HCT116 (cell line): ENCODE measurements around the gene KNSTRN. TPM values are rescaled to one million over a fixed set of nuclear protein-coding genes. Genes with fewer than 3 reads are reported as not detected.
A peak's percentile ranks its signal among the peaks of the same experiment; 100 is the strongest.

Experiments
- ATAC-seq: fragments of 200-7000 bp; cut with Tn5 transposase; 2 replicates; pipeline ENCODE4 v1.9.1; 2020; ENCODE audit warnings: mild to moderate bottlenecking, moderate library complexity
- BruUV-seq: library from RNA; stranded (reverse); fragments of 400-500 nt; replicated peaks from 2 replicates; lab custom pipeline; 2021; lab: Mats Ljungman, UMichigan
- CTCF ChIA-PET: fragments of 300-600 bp; sonication (Branson Sonifier 250); formaldehyde crosslinking; loops from one replicate; lab custom pipeline; 2021; ENCODE audit warnings: antibody characterized with exemption; lab: Charles Lee
- POLR2A ChIA-PET: fragments of 300-600, 350-600 bp; sonication (Branson Sonifier 250); formaldehyde crosslinking; loops from one replicate; lab custom pipeline; 2021; ENCODE audit warnings: antibody characterized with exemption; lab: Charles Lee
- RAD21 ChIA-PET, 2 experiments: fragments of 300-600 bp; sonication (Branson Sonifier 250); formaldehyde crosslinking; loops; one replicate each; lab custom pipeline; 2023; ENCODE audit warnings: low total read pairs in 2 of 2; ENCODE audit not compliant: uncharacterized antibody in 2 of 2, unreplicated experiment in 2 of 2, low non-redundant PET in 1 of 2; lab: Charles Lee
- DNase-seq: peaks from one replicate; pipeline ENCODE4 v3.0.0-alpha.2; 2010; ENCODE audit warnings: low read depth, low spot score
- H2AFZ ChIP-seq: fragments of 200-600 bp; shearing (Covaris generic), sonication (generic); 2 replicates; pipeline ENCODE4 v1.6.1; 2017; ENCODE audit warnings: low read depth, mixed run types, mixed read lengths, antibody characterized with exemption, low read length; ENCODE audit not compliant: poor library complexity, severe bottlenecking
- H3K27ac ChIP-seq: 2 replicates; pipeline ENCODE4 v1.5.1; 2012; ENCODE audit warnings: low read depth, low read length
- H3K27me3 ChIP-seq: fragments of 200-600 bp; sonication (generic); 2 replicates; pipeline ENCODE4 v1.6.1; 2016; ENCODE audit warnings: mixed run types, low read length, mixed read lengths; ENCODE audit not compliant: insufficient read depth
- H3K36me3 ChIP-seq, 2 experiments: fragments of 200-500 bp in 1 of 2; fragments of 200-600 bp in 1 of 2; sonication (Bioruptor generic) in 1 of 2; sonication (generic) in 1 of 2; 2 replicates each; pipeline versions ENCODE4 v1.5.1 to v1.6.1; 2014 to 2016; ENCODE audit warnings: low read length in 2 of 2, inconsistent platforms in 1 of 2, mixed read lengths in 1 of 2, mixed run types in 1 of 2; ENCODE audit not compliant: insufficient read depth in 2 of 2, control insufficient read depth in 1 of 2
- H3K4me1 ChIP-seq, 2 experiments: fragments of 200-600 bp in 1 of 2; sonication (generic) in 1 of 2; 2 replicates each; pipeline versions ENCODE4 v1.5.1 to v1.6.1; 2012 to 2017; ENCODE audit warnings: low read length in 2 of 2, inconsistent platforms in 1 of 2, mild to moderate bottlenecking in 1 of 2, mixed read lengths in 1 of 2, mixed run types in 1 of 2, moderate library complexity in 1 of 2; ENCODE audit not compliant: insufficient read depth in 2 of 2, control insufficient read depth in 1 of 2
- H3K4me2 ChIP-seq: fragments of 200-600 bp; sonication (generic); 2 replicates; pipeline ENCODE4 v1.6.1; 2017; ENCODE audit warnings: mixed run types, low read length, mixed read lengths
- H3K4me3 ChIP-seq, 2 experiments: fragments of 200-600 bp in 1 of 2; sonication (generic) in 1 of 2; replicated peaks in 1 of 2; 2 replicates each; pipeline ENCODE4 v1.5.1; 2011 to 2016; ENCODE audit warnings: low read length in 2 of 2, control low read depth in 1 of 2, low read depth in 1 of 2, mild to moderate bottlenecking in 1 of 2, mixed read lengths in 1 of 2, mixed run types in 1 of 2
- H3K79me2 ChIP-seq: fragments of 200-600 bp; sonication (generic); 2 replicates; pipeline ENCODE4 v1.6.1; 2017; ENCODE audit warnings: mild to moderate bottlenecking, mixed run types, low read length, moderate library complexity, mixed read lengths; ENCODE audit not compliant: insufficient read depth
- H3K9ac ChIP-seq: fragments of 200-600 bp; sonication (generic); 2 replicates; pipeline ENCODE4 v1.6.1; 2016; ENCODE audit warnings: low read length, mixed read lengths
- H3K9me2 ChIP-seq: fragments of 200-600 bp; sonication (generic), shearing (Covaris generic); 2 replicates; pipeline ENCODE4 v1.6.1; 2017; ENCODE audit warnings: mixed run types, mild to moderate bottlenecking, moderate library complexity; ENCODE audit not compliant: insufficient read depth
- H3K9me3 ChIP-seq, 2 experiments: fragments of 200-500 bp in 1 of 2; fragments of 200-600 bp in 1 of 2; sonication (Bioruptor generic) in 1 of 2; sonication (generic) in 1 of 2; 2 replicates each; pipeline ENCODE4 v1.6.1; 2014 to 2017; ENCODE audit warnings: low read length in 2 of 2, mixed read lengths in 2 of 2, inconsistent platforms in 1 of 2, low read depth in 1 of 2, mild to moderate bottlenecking in 1 of 2, mixed run types in 1 of 2, moderate library complexity in 1 of 2; ENCODE audit not compliant: control insufficient read depth in 1 of 2, insufficient read depth in 1 of 2
- H4K20me1 ChIP-seq: fragments of 200-600 bp; sonication (generic), shearing (Covaris generic); 2 replicates; pipeline ENCODE4 v1.6.1; 2017; ENCODE audit warnings: mixed run types, mild to moderate bottlenecking, moderate library complexity; ENCODE audit not compliant: insufficient read depth
- CTCF ChIP-seq, 3 experiments: fragments of 200-600 bp in 1 of 3; sonication (generic) in 1 of 3; IDR thresholded peaks in 2 of 3; conservative IDR thresholded peaks in 1 of 3; 2 replicates each; pipeline ENCODE4 v1.5.1; 2012 to 2017; ENCODE audit warnings: low read depth in 2 of 3, low read length in 2 of 3, antibody characterized with exemption in 1 of 3, borderline replicate concordance in 1 of 3, control low read depth in 1 of 3, mild to moderate bottlenecking in 1 of 3, mixed read lengths in 1 of 3, mixed run types in 1 of 3, moderate library complexity in 1 of 3; ENCODE audit not compliant: insufficient read depth in 1 of 3
- ZBTB33 ChIP-seq: IDR thresholded peaks from 2 replicates; pipeline ENCODE4 v1.6.1; 2011; ENCODE audit warnings: mild to moderate bottlenecking, low read length, moderate library complexity; ENCODE audit not compliant: insufficient replicate concordance; ENCODE audit errors: extremely low read depth
- intact Hi-C: fragments of 100-400 bp; cut with micrococcal nuclease; formaldehyde crosslinking; loops from 2 replicates; pipeline ENCODE4 v1.10.0; 2022
- total RNA-seq: library from RNA; stranded (reverse); gene quantifications from one replicate; pipeline ENCODE4 v1.2.1, GENCODE V29; 2021; ENCODE audit not compliant: unreplicated experiment

Gene KNSTRN
- total RNA-seq, 1 experiment from 2014 or later = 84.1 TPM

GRCh38 chr15:40338041-40338657 is 44.4 kb upstream of the KNSTRN start:
- H3K4me1 ChIP-seq = peaks cover 41 to 58% of the 10 kb centered on the region in 2 experiments
- H2AFZ ChIP-seq = no peak overlapping the region
- RAD21 ChIA-PET = interaction anchor here in 1 of 2 experiments (0.8 to 1.4 kb wide), 5 partner anchors 15 to 59 kb away, joined by 3 to 4 read pairs (median 3); partner anchors contain the start of gene INAFM2
- peak overlapping the region in 1 of 2 experiments; percentile 60; a peak in 2 of 4 replicates for H3K4me3 ChIP-seq
- peak overlapping the region; percentile 76 for H3K9ac ChIP-seq
- H3K9me3 ChIP-seq = no peaks in the 10 kb centered on the region
- POLR2A ChIA-PET = interaction anchor here (1.1 to 3.4 kb wide), 3 partner anchors 12 to 56 kb away, joined by 3 to 11 read pairs (median 6); partner anchors contain the start of gene INAFM2
- intact Hi-C loops = no loop called here
- H3K36me3 ChIP-seq = peaks cover 0 to 7% of the 10 kb centered on the region in 2 experiments; a peak in 1 of 4 replicates
- CTCF ChIA-PET = interaction anchor here (0.8 to 5.2 kb wide), 16 partner anchors 11 to 113 kb away, joined by 3 to 55 read pairs (median 6); partner anchors contain the start of genes ANKRD63, INAFM2, IVD and KNSTRN
- H3K9me2 ChIP-seq = no peaks in the 10 kb centered on the region
- H3K27ac ChIP-seq = peak overlapping the region; percentile 92
- TF ChIP-seq ZBTB33 (no peak), CTCF (IDR thresholded peaks at IDR 0.05 in 2 of 3, conservative IDR thresholded peaks at IDR 0.05 in 1 of 3; ENCODE audit: borderline replicate concordance in 1 of 3, insufficient read depth in 1 of 3, low read depth in 2 of 3, low read length in 2 of 3) (peak in 2 of 3 experiments; percentile 86 to 90; a peak in 4 of 6 replicates)
- H3K79me2 ChIP-seq = peaks cover 5% of the 10 kb centered on the region; the same call in 1 of the 2 replicates
- no peaks in the 10 kb centered on the region for H3K27me3 ChIP-seq
- no peaks in the 10 kb centered on the region for H4K20me1 ChIP-seq
- no TSS peak for BruUV-seq
- peak; percentile 35 for DNase-seq
- H3K4me2 ChIP-seq = peak overlapping the region; percentile 87
- peak; percentile 48 for ATAC-seq
